ENCODE results near the gene COL6A2.
"Not testable (repeated sequence)": the region's sequence is repeated elsewhere in the genome, so short reads cannot be mapped to it uniquely, and the experiment has no call there.

The COL6A2 gene

DNA sequence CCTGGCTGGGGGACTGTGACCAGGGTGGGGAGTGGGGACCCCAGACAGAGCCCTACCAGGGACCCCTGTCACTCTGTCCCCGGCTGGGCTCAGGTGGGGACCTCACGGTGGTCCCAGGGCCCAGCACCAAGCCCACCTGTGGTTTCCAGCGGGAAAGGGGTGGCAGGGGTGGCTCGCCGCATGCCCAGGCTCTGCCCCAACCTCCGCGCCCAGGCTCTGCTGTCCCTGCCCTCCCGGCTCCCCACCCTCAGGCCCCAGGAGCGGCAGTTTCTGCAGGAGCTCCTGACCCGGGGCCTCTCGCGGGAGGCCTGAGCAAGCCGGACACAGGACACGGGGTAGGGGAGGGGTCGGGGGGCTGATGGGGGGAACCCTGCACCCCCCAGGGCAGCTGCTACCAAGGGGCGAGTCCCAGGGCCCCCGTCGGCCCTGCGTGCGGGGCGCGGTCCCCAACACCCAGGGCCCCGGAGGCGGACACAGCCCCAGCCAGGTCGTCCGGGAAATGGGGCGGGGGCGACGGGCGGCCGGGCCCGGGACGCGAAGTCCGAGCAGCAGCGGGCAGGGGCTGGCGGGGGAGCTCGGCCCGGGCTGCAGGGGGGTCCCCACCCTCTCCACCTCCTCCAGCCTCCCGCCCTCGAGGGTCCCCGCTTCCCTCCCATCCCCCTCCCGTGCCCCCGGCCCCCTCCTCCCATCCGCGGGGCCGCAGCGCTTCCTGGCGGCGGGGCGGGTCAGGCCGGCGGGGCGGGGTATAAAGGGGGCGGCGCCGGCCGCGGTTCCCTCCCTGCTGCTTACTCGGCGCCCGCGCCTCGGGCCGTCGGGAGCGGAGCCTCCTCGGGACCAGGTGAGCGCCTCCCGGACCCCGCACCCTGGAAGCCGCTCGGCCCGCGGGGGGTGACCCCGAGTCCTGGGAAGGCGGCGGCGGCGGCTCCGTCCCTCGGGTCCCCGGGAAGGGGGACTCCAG lies at the start of gene COL6A2:
Gene COL6A2 (plus strand): TSS at position 777 of the 958 bp plus-strand sequence.
- no peak for DNase-seq

DNA sequence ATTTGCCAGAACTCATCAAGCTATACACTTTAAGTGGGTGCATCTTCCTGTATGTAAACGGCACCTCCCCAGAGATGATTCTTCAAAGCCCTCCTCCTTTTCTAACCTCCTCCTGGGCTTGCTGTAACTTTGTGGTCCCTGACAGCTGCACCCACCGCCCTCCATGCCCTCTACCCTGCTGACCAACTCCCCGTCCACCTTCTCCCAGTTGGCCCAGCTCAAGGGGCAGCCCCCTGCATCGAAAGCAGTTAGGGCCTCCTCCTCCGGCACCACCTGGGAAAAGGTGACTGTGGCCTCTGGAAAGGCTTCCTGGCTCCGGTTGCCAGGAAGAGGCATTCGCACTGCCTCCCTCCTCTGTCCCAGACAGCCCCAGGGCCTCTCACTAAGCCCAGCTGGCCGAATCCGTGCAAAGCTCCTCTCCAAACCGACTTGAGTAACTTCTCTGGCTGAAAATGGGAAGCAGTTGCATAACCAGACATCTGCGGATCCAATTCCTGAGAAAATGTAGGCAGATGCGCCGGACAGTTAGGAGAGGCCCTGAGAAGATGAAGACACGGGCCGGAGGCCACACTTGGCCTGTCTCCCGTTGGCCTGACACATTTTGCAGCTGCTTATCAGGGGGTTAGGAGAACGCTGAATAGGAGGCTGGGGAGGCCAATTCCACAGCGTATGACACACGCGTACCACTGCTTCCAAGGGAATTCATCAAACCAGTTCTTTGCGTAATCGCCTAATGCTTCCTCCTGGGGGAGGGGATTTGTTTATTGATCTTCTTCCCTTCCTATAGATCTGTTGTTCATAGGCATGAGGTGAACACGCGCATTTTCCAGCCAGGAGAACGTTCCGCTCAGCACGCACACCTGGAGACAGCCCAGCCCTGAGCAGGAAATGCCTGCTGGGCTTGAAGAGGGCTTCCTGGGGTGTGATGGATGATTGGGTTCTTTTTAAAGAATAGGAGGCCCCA lies 48.7 kb upstream of the COL6A2 start:
- DNase-seq, result no peak

DNA sequence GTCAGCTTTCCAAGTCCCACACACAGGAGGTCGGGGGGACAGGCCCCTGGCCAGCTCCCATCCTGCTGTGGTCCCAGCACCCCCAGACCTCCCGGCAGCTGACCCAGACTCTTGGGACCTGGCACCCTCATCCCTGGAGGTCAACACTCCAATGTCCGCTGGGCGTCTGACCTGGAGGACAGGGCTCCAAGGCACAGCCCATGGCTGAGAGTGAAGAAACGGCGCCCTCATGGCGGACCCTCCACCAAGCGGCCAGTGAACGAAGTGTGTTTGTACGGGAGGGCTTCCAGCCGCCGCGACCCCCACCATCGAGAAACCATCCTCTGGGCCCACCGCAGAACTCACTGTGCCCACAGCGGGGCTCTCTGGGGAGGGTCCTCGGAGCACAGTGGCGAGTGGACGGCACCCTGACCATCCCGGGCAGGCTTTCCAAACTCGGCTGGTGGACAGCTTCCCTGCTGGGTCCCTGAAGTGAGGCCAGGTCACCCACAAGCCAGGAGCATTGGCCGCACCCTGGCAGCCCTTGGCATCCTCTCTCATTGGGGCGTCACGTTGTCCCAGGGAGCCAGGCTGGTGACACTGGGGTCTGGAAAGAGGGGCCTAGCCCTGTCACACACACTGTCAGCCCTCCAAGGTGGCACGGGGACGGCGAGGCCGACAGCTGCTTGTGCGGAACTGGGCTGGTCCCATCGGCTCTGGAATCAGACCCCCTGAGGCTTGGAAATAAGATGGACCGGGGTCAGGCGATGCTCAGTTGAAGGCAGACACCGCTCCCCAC lies 47.8 kb upstream of the COL6A2 start:
- no peak for DNase-seq

DNA sequence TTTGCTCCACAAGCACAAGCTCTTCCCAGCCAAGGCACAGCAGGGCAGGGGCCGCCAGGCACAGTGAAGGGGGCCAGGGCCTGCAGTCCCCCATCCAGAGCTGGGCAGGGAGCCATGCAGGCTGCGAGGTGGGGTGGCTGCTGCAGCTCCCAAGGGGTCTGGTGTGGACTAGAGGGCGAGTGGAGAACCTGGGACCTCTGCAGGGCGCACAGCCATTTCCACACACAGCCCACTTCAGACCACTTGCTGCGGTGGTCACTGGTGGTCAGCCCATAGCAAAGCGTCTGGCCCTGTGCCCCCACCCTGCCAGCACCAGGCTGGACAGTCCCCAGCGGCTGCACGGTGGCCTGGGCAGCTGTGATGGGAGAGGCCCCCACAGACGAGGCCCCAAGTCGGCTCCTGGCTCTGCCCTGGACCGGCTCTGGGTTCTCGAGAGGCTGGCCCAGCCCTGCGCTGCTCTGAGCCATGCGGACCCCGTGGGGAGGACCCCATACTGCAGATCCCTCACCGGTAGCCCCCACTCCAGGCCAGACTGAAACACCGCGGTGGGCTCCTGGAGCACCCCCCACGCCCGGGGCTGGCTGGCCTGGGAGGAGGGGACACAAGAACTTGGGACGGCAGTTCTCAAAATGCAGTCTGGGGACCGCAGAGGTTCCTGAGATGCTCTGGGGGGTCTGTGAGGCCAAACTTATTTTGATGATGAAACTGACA lies 47.1 kb upstream of the COL6A2 start:
- no peak for DNase-seq

DNA sequence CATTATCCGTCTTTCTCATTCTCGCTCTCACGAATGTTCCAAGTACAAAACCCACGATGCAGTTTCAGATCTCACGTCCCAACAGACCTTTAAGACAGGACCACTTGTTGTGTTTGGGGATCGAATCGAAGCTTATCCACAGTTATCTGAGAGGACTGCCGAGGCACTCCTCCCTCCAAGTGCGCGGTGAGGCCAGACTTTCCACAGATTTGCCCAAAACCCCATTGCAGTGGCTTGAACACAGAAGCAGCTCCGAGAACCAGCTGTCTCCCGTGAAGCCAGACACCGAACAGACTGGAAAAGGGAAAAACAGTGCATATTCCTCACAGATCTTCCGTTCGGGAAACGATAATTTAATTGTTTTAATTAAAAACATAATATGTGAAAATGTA lies 46.5 kb upstream of the COL6A2 start:
- DNase-seq, result no peak

DNA sequence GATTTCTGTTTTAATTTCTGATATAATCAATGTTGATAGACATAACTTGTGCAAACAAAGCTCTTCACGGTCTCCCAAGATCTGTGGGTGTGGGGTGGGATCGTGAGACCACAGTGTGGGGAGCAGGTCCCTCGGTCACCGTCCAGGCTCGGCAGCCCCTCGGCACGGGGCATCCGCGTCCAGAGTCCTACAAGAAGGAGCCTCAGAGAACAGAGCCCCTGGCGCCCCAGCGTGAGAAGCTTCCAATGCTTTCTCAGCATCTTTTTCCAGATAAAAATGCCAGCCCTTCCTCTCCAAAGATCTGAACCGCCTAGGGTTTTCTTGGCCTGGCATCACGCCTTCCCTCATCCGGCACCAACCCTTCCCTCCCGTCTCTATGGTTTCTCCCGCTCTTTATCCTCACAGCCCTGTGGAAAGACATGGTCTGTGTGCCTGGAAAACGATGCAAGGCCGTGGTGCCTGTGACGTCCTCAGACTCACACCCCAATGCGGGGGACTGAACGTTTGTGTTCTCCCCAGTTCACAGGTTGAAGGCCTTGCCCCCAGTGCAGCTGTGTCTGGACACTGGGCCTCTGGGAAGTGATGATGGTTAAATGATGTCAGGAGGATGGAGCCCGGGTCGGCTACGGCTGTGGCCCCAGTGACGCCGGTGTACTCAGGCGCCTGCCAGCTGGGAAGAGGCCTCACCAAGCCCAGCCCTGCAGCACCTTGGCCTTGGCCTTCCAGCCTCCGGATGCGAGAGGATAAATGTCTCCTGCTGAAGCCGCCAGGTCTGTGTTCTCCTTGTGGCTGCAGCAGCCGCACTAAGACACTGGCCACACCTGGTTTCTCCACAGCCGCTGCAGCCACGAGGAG lies 45.9 kb upstream of the COL6A2 start:
- no peak for DNase-seq

DNA sequence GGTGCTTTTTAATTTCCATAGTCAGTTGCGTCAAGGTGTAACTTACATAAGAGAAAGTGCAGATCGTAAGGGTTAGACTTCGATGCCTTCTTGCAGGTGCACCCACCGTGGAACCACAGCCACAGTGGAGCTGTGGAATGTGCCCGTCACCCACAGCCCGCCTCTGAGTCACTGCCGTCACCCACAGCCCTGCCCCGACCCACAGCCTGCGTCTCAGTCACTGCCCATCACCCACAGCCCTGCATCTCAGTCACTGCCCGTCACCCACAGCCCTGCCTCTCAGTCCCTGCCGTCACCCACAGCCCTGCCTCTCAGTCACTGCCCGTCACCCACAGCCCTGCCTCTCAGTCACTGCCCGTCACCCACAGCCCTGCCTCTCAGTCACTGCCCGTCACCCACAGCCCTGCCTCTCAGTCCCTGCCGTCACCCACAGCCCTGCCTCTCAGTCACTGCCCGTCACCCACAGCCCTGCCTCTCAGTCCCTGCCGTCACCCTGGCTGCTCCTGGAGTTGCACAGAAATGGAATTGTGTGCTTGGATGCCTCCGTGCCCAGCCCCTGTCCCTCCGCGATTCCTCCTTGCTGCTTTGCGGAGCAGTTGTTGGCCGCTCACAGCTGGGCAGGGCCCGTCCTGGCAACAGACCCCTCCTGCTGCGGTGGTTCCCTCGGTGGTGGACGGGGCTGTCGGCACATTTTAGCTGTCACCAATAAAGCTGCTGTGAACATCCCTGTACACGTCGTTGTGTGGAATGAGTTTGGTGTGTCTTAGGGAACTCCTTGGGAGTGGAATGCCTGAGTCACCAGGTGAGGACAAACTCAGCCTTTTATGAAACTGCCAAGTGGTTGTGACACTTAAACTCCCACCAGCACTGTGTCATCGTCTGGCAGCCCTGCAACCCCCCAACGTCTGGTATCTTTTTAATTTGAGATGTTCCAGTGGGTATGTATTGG lies 44.9 kb upstream of the COL6A2 start:
- DNase-seq, result no peak

DNA sequence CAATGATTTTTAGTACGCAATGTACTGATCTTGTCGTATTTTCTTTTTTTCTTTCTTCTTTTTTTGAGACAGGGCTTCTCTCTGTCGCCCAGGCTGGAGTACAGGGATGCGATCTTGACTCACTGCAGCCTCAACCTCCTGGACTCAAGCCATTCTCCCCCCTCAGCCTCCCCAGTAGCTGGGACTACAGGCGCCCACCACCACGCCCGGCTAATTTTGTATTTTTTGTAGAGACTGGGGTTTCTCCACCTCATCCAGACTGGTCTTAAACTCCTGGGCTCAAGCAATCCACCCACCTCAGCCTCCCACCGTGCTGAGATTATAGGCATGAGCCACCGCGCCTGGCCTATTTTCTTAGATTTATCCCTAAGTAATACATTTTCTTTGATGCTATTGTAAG lies 43.9 kb upstream of the COL6A2 start:
- DNase-seq, result no peak

DNA sequence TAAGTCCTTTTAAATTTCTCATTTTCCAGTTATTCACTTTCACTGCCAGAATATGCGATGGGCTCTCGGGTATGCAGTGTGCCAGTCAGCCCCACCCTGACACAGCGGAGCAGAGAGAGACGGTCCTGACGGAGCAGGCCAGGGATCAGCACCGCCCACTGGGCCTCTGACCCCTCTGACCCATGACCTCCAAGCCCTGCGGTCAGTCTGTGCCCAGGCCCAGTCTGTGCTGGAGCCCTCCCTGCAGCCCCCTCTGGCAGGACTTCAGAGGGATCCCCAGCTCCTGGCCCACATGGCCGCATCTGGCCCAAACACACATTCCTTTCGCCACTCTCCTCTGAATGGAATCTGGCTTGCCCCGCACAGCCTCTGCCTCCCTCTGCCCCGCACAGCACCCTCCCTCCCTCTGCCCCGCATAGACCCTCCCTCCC lies 43.4 kb upstream of the COL6A2 start:
- no peak for DNase-seq

DNA sequence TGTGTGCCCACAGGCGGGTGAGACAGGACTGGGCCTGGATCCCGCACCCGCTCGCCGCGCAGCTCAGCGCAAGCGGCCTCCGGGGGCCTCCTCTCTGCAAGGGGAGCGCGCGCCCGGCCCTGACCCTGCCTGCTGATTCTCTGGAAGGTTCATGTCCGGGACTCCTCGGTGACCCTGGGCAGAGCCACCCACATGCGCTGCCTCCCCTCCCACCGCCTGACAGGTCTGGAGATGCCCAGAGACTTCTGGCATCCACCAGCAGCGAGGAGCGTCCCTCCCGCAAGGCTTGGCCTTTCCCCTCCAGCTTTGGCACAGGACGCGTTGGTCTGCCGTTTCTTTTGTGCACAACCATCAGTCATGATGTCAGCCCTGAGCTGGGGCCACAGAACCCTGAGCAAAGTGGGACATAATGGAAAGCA lies 42.0 kb upstream of the COL6A2 start:
- no peak for DNase-seq

DNA sequence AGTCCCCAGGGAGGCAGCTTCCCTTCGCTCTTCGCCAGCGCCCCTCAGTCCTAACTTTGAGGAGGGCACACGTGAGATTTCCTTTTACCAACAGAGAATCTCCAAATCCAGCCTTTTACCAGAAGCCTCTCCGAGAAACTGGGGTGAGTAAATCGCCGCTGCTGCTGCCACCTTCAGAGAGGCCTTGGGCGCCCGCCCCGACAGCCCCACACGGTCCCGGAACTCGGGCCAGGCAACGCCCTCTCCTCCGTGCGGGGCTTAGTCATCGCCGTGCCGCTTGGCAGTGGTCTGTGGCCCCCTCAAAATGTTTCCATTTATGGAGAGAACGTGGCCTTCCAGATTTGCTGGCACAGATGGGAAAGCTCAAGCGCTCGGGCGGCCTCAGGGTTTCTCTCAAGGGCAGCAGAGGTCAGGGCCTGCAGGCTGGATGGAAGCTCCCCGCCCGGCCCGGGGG lies 41.4 kb upstream of the COL6A2 start:
- no peak for DNase-seq

DNA sequence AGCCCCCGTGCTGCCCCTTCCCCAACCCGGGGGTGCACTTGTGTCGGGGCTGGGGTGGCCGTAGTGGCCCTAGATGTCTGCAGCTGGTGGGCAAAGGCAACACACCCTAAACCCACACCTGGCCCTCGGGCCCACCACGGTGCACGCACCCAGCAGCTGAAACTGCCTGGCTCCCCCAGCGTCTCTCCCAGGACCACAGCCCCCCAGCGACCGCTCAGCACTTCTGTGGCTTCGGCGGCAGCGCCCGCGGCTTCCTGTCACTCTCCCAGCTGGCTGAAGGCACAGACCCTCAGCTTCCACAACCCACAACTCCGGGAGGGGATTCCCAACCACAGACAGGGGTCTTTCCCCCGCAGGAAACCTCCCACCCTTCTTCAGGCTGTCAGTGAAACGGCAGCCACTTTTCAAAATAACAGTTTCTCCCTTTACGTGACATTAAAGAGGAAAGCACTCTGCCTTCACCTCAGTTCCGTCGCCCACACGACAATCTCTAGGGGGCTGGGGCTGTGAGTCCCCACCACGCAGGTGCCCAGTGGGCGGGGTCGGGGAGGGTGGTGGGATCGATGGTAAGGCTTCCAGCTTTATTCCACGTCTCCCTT lies 40.7 kb upstream of the COL6A2 start:
- no peak for DNase-seq

DNA sequence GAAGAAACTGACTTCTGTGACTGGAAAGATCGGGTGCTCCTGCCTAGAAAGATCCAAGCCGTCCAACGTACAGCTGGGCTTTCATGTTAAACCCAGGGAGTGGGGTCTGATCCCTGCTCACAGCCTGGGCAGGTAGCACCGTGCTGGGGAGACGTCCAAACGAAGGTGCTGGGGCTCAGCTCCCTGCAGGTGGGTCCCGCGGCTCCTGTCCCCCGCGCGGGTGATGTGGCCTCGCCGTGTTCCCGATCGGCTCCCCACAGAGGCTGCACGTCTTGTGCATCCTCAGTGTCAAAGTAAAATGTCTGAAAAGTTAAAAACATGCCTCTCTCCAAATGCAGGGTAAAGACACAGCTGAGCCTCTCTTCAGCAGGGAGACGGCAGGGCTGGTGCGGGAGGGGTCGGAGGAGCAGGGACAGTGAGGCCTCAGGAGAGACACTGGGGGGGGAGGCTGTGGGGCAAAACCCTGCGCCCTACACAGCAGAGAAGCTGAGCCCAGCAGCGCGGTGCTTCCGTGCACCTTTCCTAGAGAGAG lies 40.1 kb upstream of the COL6A2 start:
- no peak for DNase-seq

DNA sequence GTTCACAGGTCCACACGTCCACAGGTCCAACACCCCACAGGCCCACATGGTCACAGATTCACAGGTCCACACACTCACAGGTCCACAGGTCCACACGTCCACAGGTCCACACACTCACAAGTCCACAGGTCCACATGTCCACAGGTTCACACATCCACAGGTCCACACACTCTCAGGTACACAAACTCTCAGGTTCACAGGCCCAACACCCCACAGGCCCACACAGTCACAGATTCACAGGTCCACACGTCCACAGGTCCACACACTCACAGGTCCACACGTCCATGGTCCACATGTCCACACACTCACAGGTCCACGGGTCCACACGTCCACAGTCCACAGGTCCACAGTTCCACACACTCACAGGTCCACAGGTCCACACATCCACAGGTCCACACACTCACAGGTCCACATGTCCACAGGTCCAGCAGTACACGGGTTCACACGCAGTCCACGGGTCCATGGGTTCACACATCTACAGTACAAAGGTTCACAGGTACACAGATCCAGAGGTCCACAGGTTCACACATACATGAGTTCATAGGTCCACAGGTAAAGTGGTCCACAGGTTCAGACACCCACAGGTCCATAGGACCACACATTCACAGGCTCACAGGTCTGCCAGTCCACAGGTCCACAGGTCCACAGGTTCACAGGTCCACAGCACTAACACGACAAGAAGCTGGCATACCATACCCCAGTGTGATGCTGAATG lies 39.3 kb upstream of the COL6A2 start:
- DNase-seq, result no peak

DNA sequence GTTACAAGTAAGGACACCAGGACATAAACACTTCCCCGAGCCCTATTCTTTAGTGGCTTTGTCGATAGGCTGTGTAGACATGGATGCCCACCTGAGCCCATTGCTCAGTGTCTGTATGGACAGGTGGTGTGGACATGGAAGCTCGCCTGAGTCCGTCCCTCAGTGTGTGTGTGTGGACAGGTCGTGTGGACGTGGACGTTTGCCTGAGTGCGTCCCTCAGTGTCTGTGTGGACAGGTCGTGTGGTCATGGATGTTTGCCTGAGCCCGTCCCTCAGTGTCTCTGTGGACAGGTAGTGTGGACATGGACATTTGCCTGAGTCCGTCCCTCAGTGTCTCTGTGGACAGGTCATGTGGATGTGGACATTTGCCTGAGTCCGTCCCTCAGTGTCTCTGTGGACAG lies 38.7 kb upstream of the COL6A2 start:
- no peak for DNase-seq

DNA sequence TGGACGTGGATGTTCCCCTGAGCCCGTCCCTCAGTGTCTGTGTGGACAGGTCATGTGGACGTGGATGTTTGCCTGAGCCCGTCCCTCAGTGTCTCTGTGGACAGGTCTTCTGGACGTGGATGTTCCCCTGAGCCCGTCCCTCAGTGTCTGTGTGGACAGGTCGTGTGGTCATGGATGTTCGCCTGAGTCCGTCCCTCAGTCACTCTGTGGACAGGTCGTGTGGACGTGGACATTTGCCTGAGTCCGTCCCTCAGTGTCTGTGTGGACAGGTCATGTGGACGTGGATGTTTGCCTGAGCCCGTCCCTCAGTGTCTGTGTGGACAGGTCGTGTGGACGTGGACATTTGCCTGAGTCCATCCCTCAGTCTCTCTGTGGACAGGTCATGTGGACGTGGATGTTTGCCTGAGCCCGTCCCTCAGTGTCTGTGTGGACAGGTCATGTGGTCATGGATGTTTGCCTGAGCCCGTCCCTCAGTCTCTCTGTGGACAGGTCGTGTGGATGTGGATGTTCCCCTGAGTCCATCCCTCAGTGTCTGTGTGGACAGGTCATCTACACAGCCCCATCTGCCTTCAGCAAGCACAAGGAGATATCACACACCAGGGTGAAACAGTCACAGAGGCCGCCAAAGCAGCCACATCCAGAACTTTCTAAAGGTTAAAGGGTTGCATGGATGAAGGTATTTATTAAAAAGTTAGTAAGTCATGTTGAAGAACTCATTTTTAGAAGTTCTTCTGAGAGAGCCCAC lies 38.0 kb upstream of the COL6A2 start:
- not testable (repeated sequence) for DNase-seq

DNA sequence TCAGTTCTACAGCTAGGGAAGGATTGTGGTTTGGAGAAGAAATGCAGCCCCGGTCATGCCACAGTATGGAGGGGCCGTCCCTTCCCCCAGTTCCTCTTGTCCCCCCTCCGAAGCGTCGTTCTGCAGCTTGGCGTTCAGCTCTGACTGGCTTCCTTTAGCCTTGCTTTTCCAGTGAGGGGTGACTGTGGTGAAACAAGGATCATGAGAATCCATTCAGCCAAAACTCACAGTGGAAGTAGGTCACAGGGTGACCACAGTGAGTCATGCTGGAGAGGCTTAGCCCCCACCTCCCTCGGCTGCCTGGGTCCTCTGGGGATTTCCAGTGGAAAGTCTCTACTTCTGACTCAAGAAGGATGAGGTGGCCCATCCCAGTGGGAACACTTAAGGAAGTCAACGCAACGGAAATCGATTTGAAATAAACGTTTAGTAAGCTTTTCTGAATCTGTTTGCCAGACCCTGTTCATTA lies 37.3 kb upstream of the COL6A2 start:
- DNase-seq, result no peak

DNA sequence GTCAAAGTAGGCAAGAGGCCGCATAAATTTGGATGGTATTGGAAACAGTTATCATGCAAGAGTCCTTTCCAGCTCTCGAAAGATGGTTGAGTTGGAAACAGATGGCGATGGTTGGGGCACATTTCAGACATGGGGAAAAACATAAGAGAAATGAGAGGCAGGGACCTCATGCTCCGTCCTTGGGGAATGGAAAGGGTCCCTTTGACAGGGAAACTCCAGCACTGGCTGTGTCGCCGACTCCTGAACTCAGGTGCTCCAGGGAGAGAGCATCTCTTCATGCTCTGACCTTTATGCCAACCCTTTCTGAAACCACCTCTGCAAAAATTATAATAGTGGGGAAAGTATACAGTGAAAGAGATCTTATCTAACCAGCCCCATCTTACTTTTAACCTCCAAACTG lies 36.8 kb upstream of the COL6A2 start:
- no peak for DNase-seq
